Bronchial epithelial cell (primary cell): ENCODE results near the gene DMRTB1. TPM values are rescaled to one million over a fixed set of nuclear protein-coding genes. Genes with fewer than 3 reads are reported as not detected.

Experiments
- DNase-seq: peaks from one replicate; pipeline ENCODE4 v3.0.0-alpha.2; 2010; ENCODE audit warnings: low read depth
- FAIRE-seq: peaks from 2 replicates; lab custom pipeline; 2011; peaks lifted over from hg19 to GRCh38; lab: Jason Lieb, UNC
- H3K27me3 ChIP-seq: 2 replicates; pipeline ENCODE4 v1.5.1; 2011; ENCODE audit warnings: low read length; ENCODE audit not compliant: control insufficient read depth, insufficient read depth
- H3K36me3 ChIP-seq: 2 replicates; pipeline ENCODE4 v1.5.1; 2011; ENCODE audit warnings: low read length; ENCODE audit not compliant: control insufficient read depth, insufficient read depth
- H3K4me3 ChIP-seq: 2 replicates; pipeline ENCODE4 v1.5.1; 2011; ENCODE audit warnings: mild to moderate bottlenecking, low read depth, low read length, control low read depth
- CTCF ChIP-seq: IDR thresholded peaks from 2 replicates; pipeline ENCODE4 v1.5.1; 2011; ENCODE audit warnings: mild to moderate bottlenecking, moderate library complexity, low read length, control low read depth, inconsistent platforms; ENCODE audit not compliant: insufficient read depth, severe bottlenecking
- total RNA-seq: library from RNA; depleted of rRNA; stranded (reverse); fragments of >200 nt; gene quantifications from 2 replicates; pipeline ENCODE4 v1.2.1, GENCODE V29; 2014

The DMRTB1 gene
- total RNA-seq, 1 donor from 2014 or later: not detected

- no peak overlapping the region for H3K4me3 ChIP-seq
- TF ChIP-seq CTCF: no peak
- DNase-seq: no peak
- no peaks in the 10 kb centered on the region for H3K27me3 ChIP-seq
- no peak for FAIRE-seq
- no peaks in the 10 kb centered on the region for H3K36me3 ChIP-seq
Observed at GRCh38 chr1:53509775-53510174, 50.6 kb downstream of the DMRTB1 start.

GRCh38 chr1:53510215-53510614 is 51.0 kb downstream of the DMRTB1 start:
- Histone ChIP-seq H3K36me3 (no peaks in the 10 kb centered on the region), H3K4me3 (no peak overlapping the region), H3K27me3 (no peaks in the 10 kb centered on the region)
- FAIRE-seq (no peak), DNase-seq (no peak)
- TF ChIP-seq CTCF: no peak

- TF ChIP-seq CTCF: no peak
- no peaks in the 10 kb centered on the region for H3K36me3 ChIP-seq
- H3K4me3 ChIP-seq: no peak overlapping the region
- no peaks in the 10 kb centered on the region for H3K27me3 ChIP-seq
- DNase-seq (no peak), FAIRE-seq (no peak)
Observed at GRCh38 chr1:53511323-53511932, 52.2 kb downstream of the DMRTB1 start.

GRCh38 chr1:53511933-53512806 is 53.0 kb downstream of the DMRTB1 start:
- FAIRE-seq: no peak
- DNase-seq: peak; percentile 52
- TF ChIP-seq CTCF: no peak
- Histone ChIP-seq H3K4me3 (no peak overlapping the region), H3K36me3 (no peaks in the 10 kb centered on the region), H3K27me3 (no peaks in the 10 kb centered on the region)

GRCh38 chr1:53512807-53513755 is 53.9 kb downstream of the DMRTB1 start:
- FAIRE-seq: no peak
- no peak overlapping the region for H3K4me3 ChIP-seq
- no peak for DNase-seq
- H3K36me3 ChIP-seq: no peaks in the 10 kb centered on the region
- no peaks in the 10 kb centered on the region for H3K27me3 ChIP-seq
- no peak for TF ChIP-seq CTCF
